GM12864 (cell line): ENCODE results near the gene ADAM22.

Source experiments
- DNase-seq: peaks from one replicate; pipeline ENCODE4 v3.0.0-alpha.2; 2011; ENCODE audit warnings: low read depth
- H3K4me3 ChIP-seq: 2 replicates; pipeline ENCODE4 v1.5.1; 2011; ENCODE audit warnings: mild to moderate bottlenecking, low read depth, low read length, control low read depth
- CTCF ChIP-seq: IDR thresholded peaks from 2 replicates; pipeline ENCODE4 v1.5.1; 2011; ENCODE audit warnings: low read depth, mild to moderate bottlenecking, moderate library complexity, low read length, control low read depth, inconsistent platforms; ENCODE audit errors: missing control alignments

ADAM22 gene

GRCh38 chr7:88037050-88037449 lies 103.0 kb downstream of the ADAM22 start:
- H3K4me3 ChIP-seq, result no peak overlapping the region
- no peak for TF ChIP-seq CTCF

GRCh38 chr7:88040694-88041093 lies 106.6 kb downstream of the ADAM22 start:
- no peak for DNase-seq
- no peak overlapping the region for H3K4me3 ChIP-seq
- TF ChIP-seq CTCF, result no peak

More at GRCh38 chr7:88037050-88037449, 103.0 kb downstream of the ADAM22 start:
- no peak for DNase-seq

GRCh38 chr7:88041583-88041982 lies 107.5 kb downstream of the ADAM22 start:
- H3K4me3 ChIP-seq, result no peak overlapping the region
- DNase-seq, result no peak
- no peak for TF ChIP-seq CTCF

DNA sequence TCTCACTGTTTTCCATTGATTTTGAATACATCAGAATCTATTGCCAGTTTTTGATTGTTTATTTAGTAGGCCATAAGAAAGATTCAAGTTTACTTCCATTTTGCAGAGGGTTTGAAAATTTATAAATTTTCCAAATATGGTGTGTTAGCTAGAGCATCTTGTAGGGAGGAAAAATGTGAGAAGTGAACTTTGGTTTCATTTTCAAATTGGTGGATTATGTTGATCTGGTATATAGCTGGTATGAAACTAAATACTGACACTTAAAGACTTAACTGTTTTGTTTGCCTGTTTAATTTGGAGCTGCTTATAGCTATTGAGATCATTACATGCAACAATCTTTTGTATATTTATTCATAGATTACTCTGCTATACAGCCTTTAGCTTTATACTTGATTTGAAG lies 108.1 kb downstream of the ADAM22 start:
- no peak for DNase-seq
- no peak overlapping the region for H3K4me3 ChIP-seq
- TF ChIP-seq CTCF, result no peak

DNA sequence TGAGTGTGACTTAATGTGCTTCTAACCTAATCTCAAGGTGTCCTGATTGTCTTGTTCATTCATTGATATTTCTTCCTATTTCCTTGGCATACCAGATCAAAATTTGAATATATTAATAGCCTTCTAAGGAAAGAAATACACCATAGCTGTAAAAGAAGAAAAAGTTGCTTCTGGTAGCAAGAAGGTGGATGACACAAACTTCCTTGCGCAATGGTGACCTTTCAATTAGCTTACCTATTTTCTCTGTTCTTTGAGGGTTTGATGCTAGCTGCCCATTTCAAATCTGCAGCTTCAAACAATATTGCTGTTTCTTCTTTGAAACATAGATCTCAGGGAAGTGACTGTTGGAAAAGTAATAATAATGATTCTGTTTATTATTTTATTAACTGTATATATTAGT lies 108.8 kb downstream of the ADAM22 start:
- TF ChIP-seq CTCF, result no peak
- DNase-seq, result no peak
- H3K4me3 ChIP-seq, result no peak overlapping the region

DNA sequence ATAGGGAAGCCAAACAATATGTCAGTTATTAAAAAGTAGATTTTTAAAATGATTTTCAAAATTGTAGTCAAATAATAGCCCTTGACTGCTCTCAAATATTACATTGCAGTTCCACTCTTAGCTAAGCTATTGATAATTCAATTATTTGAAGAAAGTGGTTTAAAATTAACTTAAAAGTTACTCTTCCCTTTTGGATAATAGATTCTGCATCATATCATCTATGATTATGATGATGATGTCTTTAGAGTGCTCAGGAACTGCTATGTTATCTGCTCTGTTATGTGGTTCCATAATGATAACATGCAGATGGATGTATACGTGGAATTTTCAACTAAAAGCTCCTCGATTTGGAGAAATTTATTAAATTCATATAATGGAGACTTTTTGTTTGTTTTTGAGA lies 110.0 kb downstream of the ADAM22 start:
- no peak overlapping the region for H3K4me3 ChIP-seq
- DNase-seq, result no peak
- TF ChIP-seq CTCF, result no peak

- DNase-seq, result no peak
- TF ChIP-seq CTCF, result no peak
These were observed 113.0 kb downstream of the ADAM22 start for GRCh38 chr7:88046839-88047573.

More at GRCh38 chr7:88046839-88047573, 113.0 kb downstream of the ADAM22 start:
- no peak overlapping the region for H3K4me3 ChIP-seq
